Esophagus (tissue), 2 donors: ENCODE data around the gene NUDT22. TPM values are rescaled to one million over a fixed set of nuclear protein-coding genes. Genes with fewer than 3 reads are reported as not detected.

Source experiments
- H3K27ac ChIP-seq, 2 donors: one replicate each; pipeline ENCODE4 v1.5.1; 2013; ENCODE audit warnings: low read depth in 2 of 2, mild to moderate bottlenecking in 2 of 2, inconsistent platforms in 1 of 2, low read length in 1 of 2, moderate library complexity in 1 of 2
- H3K27me3 ChIP-seq, 2 donors: one replicate each; pipeline ENCODE4 v1.6.1; 2013; ENCODE audit warnings: low read length in 2 of 2, control low read depth in 1 of 2, mild to moderate bottlenecking in 1 of 2; ENCODE audit not compliant: insufficient read depth in 2 of 2, control insufficient read depth in 1 of 2
- H3K36me3 ChIP-seq, 2 donors: one replicate each; pipeline ENCODE4 v1.6.1; 2013; ENCODE audit warnings: low read length in 1 of 2; ENCODE audit not compliant: control insufficient read depth in 2 of 2, insufficient read depth in 2 of 2
- H3K4me1 ChIP-seq, 2 donors: one replicate each; pipeline ENCODE4 v1.6.1; 2013; ENCODE audit warnings: low read length in 1 of 2; ENCODE audit not compliant: control insufficient read depth in 2 of 2, insufficient read depth in 2 of 2
- H3K4me3 ChIP-seq, 2 donors: one replicate each; pipeline ENCODE4 v1.5.1; 2013; ENCODE audit warnings: low read length in 2 of 2, mild to moderate bottlenecking in 2 of 2, low read depth in 1 of 2, moderate library complexity in 1 of 2
- H3K9me3 ChIP-seq, 2 donors: one replicate each; pipeline ENCODE4 v1.6.1; 2013; ENCODE audit warnings: mild to moderate bottlenecking in 2 of 2, low read depth in 1 of 2, low read length in 1 of 2, moderate library complexity in 1 of 2; ENCODE audit not compliant: control insufficient read depth in 2 of 2, insufficient read depth in 1 of 2
- WGBS, 2 donors: extraction: QIAGEN DNeasy Blood & Tissue Kit; methylation state at CpG; one replicate each; pipeline ENCODE4 v1.1.7; 2013; 5-methylcytosine and 5-hydroxymethylcytosine counted together
- polyA plus RNA-seq, 2 donors: library from polyadenylated mRNA; stranded (reverse); fragments of 200-250 nt; gene quantifications; one replicate each; pipeline ENCODE4 v1.2.3, GENCODE V29; 2013
- donor health status: healthy with polysubstance abuse.
- donor health status: Bipolar disorder and iron deficiency.

NUDT22 gene
- polyA plus RNA-seq, 2 donors = 49.5 to 55.1 TPM

- H3K4me1 ChIP-seq = no peaks in the 10 kb centered on the region
- H3K4me3 ChIP-seq = no peak overlapping the region
- H3K27ac ChIP-seq = no peak overlapping the region
- 81 to 83% methylated on average over 6 of the region's 6 CpGs for WGBS, 2 donors
- H3K36me3 ChIP-seq = peaks cover 0 to 5% of the 10 kb centered on the region in 2 donors
- no peaks in the 10 kb centered on the region for H3K9me3 ChIP-seq
- H3K27me3 ChIP-seq = no peaks in the 10 kb centered on the region
Observed at GRCh38 chr11:64216879-64217278, 9.2 kb upstream of the NUDT22 start.

GRCh38 chr11:64218628-64219353, 7.3 kb upstream of the NUDT22 start:
- no peaks in the 10 kb centered on the region for H3K9me3 ChIP-seq
- 67 to 71% methylated on average over 10 to 11 of the region's 11 CpGs for WGBS, 2 donors
- H3K4me1 ChIP-seq = peaks cover 0 to 10% of the 10 kb centered on the region in 2 donors
- no peak overlapping the region for H3K4me3 ChIP-seq
- peaks cover 0 to 12% of the 10 kb centered on the region in 2 donors for H3K36me3 ChIP-seq
- H3K27me3 ChIP-seq = no peaks in the 10 kb centered on the region
- H3K27ac ChIP-seq = no peak overlapping the region

GRCh38 chr11:64219354-64219684, 6.8 kb upstream of the NUDT22 start:
- 83 to 87% methylated on average over 7 of the region's 7 CpGs for WGBS, 2 donors

GRCh38 chr11:64219755-64220154, 6.3 kb upstream of the NUDT22 start:
- peaks cover 0 to 18% of the 10 kb centered on the region in 2 donors for H3K4me1 ChIP-seq
- WGBS, 2 donors = 91 to 93% methylated on average over 10 of the region's 10 CpGs
- H3K4me3 ChIP-seq = no peak overlapping the region
- H3K27ac ChIP-seq = no peak overlapping the region
- H3K9me3 ChIP-seq = no peaks in the 10 kb centered on the region
- H3K36me3 ChIP-seq = peaks cover 0 to 12% of the 10 kb centered on the region in 2 donors
- H3K27me3 ChIP-seq = no peaks in the 10 kb centered on the region

More at GRCh38 chr11:64219354-64219684, 6.8 kb upstream of the NUDT22 start:
- H3K4me3 ChIP-seq = no peak overlapping the region
- H3K9me3 ChIP-seq = no peaks in the 10 kb centered on the region
- no peaks in the 10 kb centered on the region for H3K27me3 ChIP-seq
- peaks cover 0 to 12% of the 10 kb centered on the region in 2 donors for H3K36me3 ChIP-seq
- H3K4me1 ChIP-seq = peaks cover 0 to 14% of the 10 kb centered on the region in 2 donors
- H3K27ac ChIP-seq = no peak overlapping the region

- WGBS, 2 donors = 89 to 91% methylated on average over 16 to 17 of the region's 17 CpGs
- Histone ChIP-seq H3K27me3 (no peaks in the 10 kb centered on the region), H3K27ac (no peak overlapping the region), H3K4me1 (peaks cover 3 to 24% of the 10 kb centered on the region in 2 donors), H3K9me3 (no peaks in the 10 kb centered on the region), H3K4me3 (no peak overlapping the region), H3K36me3 (peaks cover 0 to 12% of the 10 kb centered on the region in 2 donors)
Observed at GRCh38 chr11:64220271-64220670, 5.8 kb upstream of the NUDT22 start.

GRCh38 chr11:64220798-64221197, 5.3 kb upstream of the NUDT22 start:
- 88 to 92% methylated on average over 14 of the region's 14 CpGs for WGBS, 2 donors
- Histone ChIP-seq H3K9me3 (no peaks in the 10 kb centered on the region), H3K27me3 (no peaks in the 10 kb centered on the region), H3K36me3 (peaks cover 0 to 12% of the 10 kb centered on the region in 2 donors), H3K4me3 (no peak overlapping the region), H3K4me1 (peaks cover 6 to 28% of the 10 kb centered on the region in 2 donors), H3K27ac (no peak overlapping the region)

- H3K4me3 ChIP-seq = no peak overlapping the region
- peaks cover 0 to 12% of the 10 kb centered on the region in 2 donors for H3K36me3 ChIP-seq
- 62% methylated on average over 9 of the region's 9 CpGs for WGBS, 2 donors
- no peaks in the 10 kb centered on the region for H3K9me3 ChIP-seq
- H3K27me3 ChIP-seq = no peaks in the 10 kb centered on the region
- H3K4me1 ChIP-seq = peaks cover 9 to 37% of the 10 kb centered on the region in 2 donors
- H3K27ac ChIP-seq = peak overlapping the region in 1 of 2 donors; percentile 56
Observed at GRCh38 chr11:64222651-64223000, 3.4 kb upstream of the NUDT22 start.

- 78 to 83% methylated on average over 24 of the region's 24 CpGs for WGBS, 2 donors
- H3K36me3 ChIP-seq = peaks cover 0 to 12% of the 10 kb centered on the region in 2 donors
- H3K9me3 ChIP-seq = no peaks in the 10 kb centered on the region
- no peaks in the 10 kb centered on the region for H3K27me3 ChIP-seq
- H3K4me3 ChIP-seq = no peak overlapping the region
- peak overlapping the region; percentile 9 to 56 for H3K27ac ChIP-seq
- H3K4me1 ChIP-seq = peaks cover 9 to 37% of the 10 kb centered on the region in 2 donors
Observed at GRCh38 chr11:64223001-64223651, 2.9 kb upstream of the NUDT22 start.

GRCh38 chr11:64224151-64224890, 1.8 kb upstream of the NUDT22 start:
- H3K4me1 ChIP-seq = peaks cover 9 to 37% of the 10 kb centered on the region in 2 donors
- H3K4me3 ChIP-seq = no peak overlapping the region
- H3K36me3 ChIP-seq = peaks cover 0 to 12% of the 10 kb centered on the region in 2 donors
- 81 to 85% methylated on average over 15 to 17 of the region's 17 CpGs for WGBS, 2 donors
- peak overlapping the region in 1 of 2 donors; percentile 50 for H3K27ac ChIP-seq
- H3K27me3 ChIP-seq = no peaks in the 10 kb centered on the region
- no peaks in the 10 kb centered on the region for H3K9me3 ChIP-seq
